GM18511 (cell line): Measurements from ENCODE around the gene SERTAD4.
"Not testable (repeated sequence)": the region's sequence is repeated elsewhere in the genome, so short reads cannot be mapped to it uniquely, and the experiment has no call there.

Source experiments
- ATAC-seq: cut with Tn5 transposase; IDR thresholded peaks from one replicate; pipeline ENCODE4 v1.9.1; 2021; ENCODE audit warnings: mild to moderate bottlenecking, moderate library complexity; ENCODE audit not compliant: unreplicated experiment

Gene SERTAD4

GRCh38 chr1:210257698-210258529, 25.3 kb downstream of the SERTAD4 start:
- no peak for ATAC-seq

GRCh38 chr1:210259561-210259960, 27.0 kb downstream of the SERTAD4 start:
- no peak for ATAC-seq

- no peak for ATAC-seq
These were observed 27.5 kb downstream of the SERTAD4 start for GRCh38 chr1:210260096-210260495.

- no peak for ATAC-seq
These were observed 29.7 kb downstream of the SERTAD4 start for GRCh38 chr1:210262167-210262896.

DNA sequence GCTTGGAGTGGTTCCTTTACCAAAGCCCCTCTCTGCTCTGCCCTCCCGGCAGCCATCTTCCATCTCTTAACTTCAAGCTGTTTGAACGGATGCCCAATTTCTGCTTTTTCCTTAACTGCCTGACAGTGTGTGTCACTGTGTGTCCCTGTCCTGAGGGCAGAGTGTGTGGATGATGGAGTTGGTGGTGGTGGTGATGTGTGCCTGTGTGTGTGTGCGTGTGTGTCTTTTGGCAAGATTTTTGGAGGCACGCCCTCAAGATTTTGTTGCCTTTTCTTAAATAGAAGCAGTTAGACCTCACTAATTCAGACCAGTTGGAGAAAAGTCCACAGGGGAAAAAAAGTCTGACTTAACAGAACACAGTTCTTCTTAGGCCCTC, 30.3 kb downstream of the SERTAD4 start:
- no peak for ATAC-seq

DNA sequence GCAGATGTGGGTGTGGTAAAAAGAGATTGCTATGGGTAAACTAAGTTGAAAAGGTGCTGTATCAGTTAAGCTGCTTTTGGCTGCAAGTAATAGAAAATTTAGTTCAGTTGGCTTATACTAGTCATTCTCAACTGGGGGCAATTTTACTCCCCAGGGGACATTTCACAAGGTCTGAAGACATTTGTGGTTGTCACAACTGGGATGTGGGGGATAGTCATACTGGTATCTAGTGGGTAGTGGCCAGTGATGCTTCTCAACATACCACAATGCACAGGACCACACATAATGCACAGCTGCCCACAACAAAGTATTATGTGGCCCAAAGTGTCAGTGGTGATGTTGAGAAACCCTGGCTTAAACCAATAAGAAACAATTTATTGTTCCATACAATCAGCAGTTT, 31.4 kb downstream of the SERTAD4 start:
- ATAC-seq = no peak

- no peak for ATAC-seq
These were observed 32.1 kb downstream of the SERTAD4 start for GRCh38 chr1:210264496-210265380.

- ATAC-seq = not testable (repeated sequence)
These were observed 32.9 kb downstream of the SERTAD4 start for GRCh38 chr1:210265392-210265955.

DNA sequence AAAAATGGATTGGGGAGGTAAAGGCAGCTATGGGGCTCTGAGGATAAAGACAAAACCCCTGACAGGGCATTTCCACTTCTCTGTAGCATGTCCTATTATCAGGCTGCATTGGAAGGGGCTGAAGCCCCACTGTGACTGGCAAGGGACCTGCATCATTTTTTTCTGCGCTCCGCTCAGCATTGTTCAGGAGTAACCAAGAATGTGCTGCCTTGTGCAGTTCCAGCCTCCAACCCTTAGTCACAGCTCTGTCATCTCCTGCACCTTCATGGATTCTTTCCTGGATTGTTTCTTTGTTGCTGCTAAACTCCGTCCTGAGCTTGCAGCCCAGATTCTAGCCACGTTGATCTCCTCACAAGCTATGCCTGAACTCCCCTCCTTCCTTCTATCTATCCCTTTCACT, 37.4 kb downstream of the SERTAD4 start:
- ATAC-seq = no peak

- ATAC-seq = no peak
These were observed 40.1 kb downstream of the SERTAD4 start for GRCh38 chr1:210272666-210273065.

DNA sequence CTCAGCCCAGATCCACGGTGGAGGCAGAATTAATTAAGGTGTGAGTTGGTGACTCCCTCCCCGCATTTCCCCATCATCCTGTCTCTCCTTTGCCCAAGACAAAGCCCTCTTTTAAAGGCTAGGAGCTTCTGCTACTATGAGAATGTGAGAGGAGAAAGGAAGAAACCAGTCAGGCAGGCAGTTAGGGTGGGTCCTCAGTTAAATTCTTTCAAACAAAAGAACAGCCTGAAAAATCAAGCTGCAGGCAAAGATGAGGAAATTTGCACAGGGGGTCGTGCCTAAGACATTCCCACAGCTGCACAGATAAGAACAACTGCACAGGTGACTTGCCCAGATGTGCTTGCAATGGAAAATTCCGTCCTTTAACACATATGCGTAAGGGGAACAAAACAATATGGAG, 47.6 kb downstream of the SERTAD4 start:
- ATAC-seq = no peak

DNA sequence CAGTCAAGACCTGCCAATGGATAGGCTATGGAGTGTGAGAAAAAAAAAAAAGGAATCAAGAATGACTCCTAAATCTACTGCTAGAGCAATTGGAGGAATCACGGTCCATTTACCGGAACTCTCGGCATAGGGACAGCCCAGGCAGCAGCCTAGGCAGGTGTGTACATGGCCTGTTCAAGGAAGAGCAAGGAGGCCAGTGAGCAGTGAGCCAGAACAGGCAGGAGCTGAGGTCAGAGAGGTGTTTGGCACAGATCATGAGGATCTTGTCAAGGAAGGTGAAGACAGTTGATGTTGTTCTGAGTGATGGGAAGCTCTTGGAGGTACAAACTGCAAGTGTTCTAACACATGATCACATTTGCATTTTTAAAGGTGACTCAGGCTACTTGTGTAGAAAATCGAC, 55.5 kb downstream of the SERTAD4 start:
- ATAC-seq = no peak

DNA sequence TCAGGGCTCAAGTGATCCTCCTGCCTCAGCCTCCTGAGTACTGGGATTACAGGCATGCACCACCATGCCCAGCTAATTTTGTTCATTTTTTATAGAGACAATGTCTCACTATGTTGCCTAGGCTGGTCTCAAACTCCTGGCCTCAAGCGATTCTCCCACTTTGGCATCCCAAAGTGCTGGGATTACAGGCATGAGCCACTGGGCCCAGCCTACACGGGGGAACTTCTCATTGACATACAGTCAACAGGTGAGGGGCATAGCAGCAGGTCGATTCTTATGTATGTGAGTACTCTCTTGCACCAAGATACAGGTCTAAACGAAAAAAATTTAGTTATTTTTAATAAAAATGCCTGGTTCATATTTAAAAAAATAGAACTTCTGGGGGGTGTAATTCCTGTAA, 56.7 kb downstream of the SERTAD4 start:
- no peak for ATAC-seq

- no peak for ATAC-seq
These were observed 58.6 kb downstream of the SERTAD4 start for GRCh38 chr1:210291081-210291764.

DNA sequence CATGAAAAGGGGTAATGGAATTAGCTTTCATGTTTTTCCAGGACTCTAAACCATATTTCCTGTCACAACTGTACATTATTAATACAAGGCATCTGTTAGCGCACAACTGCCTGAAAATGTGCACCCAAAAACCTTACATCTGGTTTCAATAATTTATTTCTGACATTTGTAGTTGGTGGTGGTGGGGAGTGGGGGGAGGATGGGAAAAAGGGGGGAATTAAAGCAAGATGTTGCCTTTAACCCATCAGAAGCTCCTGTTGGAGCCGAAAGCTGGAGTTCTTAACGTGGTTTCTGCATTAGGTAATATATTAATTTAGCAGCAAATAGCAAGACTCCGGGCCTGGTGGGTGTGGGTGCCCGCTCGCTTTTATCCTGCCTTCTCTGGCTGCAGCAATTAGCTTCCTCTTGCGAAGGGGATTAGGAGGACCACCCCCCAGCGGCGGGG, 59.2 kb downstream of the SERTAD4 start:
- no peak for ATAC-seq

GRCh38 chr1:210292231-210292871, 59.8 kb downstream of the SERTAD4 start:
- ATAC-seq = peak; percentile 72

- no peak for ATAC-seq
These were observed 60.6 kb downstream of the SERTAD4 start for GRCh38 chr1:210293171-210293607.

DNA sequence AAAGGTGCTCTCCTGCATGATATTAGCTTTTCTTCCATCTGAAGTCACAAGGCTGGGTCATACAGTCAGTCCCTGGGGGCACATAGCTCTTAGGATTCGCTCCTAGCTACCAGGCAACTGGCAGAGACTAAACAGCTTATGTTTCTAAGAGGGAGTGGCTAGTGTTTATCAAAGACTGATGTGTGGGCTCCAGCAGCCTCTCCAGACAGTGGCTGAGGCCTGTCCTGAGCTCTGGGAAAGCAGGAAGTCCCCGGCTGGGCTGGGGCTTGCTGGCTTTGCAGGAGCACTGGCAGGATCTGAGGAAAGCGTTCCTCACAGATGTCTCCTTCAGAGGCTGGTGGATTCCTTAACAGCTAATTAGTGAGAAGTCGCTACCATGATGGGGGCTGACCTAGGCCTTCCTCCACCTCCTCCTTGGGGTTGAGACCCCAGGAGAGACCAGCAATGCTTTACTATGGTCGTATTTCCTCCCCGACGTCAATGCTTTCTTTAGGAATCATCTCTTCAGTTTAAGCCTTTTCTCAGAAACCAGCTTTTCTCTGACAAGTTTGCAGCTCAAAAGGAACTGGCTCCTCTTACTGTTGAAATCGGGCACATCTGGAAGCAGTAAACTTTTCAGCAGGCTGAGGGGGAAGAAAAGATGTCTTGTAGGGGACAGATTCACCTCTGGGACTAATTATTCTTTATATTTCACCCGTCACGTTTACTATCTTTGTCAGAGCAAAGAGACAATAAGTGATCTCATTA, 62.6 kb downstream of the SERTAD4 start:
- ATAC-seq = no peak
